ENCODE results near the gene NEMP1.
"Not testable (repeated sequence)": the region's sequence is repeated elsewhere in the genome, so short reads cannot be mapped to it uniquely, and the experiment has no call there.

NEMP1 gene

DNA sequence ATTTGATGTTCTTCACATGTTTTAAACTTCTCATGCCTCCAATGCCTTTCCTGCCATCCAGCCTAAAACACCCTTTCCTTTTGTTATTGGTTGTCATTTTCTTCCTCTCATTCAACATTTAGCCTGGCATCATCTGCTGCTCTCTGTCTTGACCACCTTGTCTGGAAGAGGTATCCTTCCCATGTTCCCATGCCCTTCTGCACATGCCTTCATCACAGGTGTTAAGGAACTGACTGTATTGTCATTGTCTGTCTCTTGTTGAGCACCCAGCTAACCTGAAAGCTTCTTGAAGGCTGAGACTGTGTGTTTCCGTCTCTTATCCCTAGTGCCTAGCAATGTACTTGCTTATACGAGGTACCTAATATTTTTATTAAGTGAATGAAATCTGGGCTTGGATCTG is 45.2 kb upstream of the NEMP1 start:
- no peak for DNase-seq (ENCODE audit: low read depth in 2 of 2)
- no peak overlapping the region for H3K4me3 ChIP-seq (replicated peaks in 1 of 2; ENCODE audit: low read depth in 2 of 2, low read length in 2 of 2)
- TF ChIP-seq, protein P1, sequence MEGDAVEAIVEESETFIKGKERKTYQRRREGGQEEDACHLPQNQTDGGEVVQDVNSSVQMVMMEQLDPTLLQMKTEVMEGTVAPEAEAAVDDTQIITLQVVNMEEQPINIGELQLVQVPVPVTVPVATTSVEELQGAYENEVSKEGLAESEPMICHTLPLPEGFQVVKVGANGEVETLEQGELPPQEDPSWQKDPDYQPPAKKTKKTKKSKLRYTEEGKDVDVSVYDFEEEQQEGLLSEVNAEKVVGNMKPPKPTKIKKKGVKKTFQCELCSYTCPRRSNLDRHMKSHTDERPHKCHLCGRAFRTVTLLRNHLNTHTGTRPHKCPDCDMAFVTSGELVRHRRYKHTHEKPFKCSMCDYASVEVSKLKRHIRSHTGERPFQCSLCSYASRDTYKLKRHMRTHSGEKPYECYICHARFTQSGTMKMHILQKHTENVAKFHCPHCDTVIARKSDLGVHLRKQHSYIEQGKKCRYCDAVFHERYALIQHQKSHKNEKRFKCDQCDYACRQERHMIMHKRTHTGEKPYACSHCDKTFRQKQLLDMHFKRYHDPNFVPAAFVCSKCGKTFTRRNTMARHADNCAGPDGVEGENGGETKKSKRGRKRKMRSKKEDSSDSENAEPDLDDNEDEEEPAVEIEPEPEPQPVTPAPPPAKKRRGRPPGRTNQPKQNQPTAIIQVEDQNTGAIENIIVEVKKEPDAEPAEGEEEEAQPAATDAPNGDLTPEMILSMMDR (IDR thresholded peaks at IDR 0.05; ENCODE audit: low read depth, low read length): no peak

DNA sequence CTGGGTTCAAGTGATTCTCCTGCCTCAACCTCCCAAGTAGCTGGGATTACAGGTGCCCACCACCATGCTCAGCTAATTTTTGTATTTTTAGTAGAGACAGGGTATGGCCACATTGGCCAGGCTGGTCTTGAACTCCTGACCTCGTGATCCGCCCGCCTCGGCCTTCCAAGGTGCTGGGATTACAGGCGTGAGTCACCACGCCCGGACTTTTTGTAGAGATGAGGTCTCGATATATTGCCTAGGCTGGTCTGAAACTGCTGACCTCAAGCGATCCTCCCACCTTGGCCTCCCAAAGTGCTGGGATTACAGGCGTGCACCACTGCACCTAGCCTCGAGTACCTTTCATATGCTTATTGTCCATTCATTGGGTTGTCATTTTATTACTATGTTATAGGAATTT is 42.1 kb upstream of the NEMP1 start:
- not testable (repeated sequence) for H3K4me3 ChIP-seq (replicated peaks in 1 of 2; ENCODE audit: low read depth in 2 of 2, low read length in 2 of 2); DNase-seq (ENCODE audit: low read depth in 2 of 2)

DNA sequence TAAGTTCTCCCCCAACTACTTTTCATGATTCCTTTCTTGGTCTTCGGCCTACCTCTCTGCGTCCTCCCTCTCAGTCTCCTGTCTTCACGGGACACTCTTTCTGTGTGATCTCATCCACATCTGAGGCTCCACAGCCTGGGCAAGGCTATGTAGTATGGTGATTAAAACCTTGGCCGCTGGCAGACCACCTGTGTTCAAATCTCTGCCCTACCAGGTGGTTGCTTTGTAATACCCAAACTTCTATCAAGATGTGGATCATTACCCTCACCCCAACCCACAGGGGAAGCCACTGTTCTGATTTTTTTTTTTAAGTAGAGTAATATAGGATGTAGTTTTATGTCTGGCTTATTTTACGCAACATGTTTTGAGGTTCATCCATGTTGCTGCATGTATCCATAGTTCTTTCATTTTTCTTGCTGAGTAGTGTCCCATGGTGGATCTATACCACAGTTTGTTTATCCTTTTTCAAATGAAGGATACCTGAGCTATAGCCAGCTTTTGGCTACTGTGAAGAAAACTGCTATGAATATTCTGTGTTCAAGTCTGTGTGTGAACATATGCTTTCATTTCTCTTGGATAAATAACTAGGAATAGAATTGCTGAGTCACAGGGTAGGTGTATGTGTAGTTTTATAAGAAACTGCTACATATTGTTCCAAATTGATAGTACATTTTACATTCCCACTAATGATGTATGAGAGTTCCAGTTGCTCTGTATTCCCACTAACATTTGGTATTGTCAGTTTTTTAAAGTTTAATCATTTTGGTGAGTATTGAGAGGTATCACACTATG is 40.9 kb upstream of the NEMP1 start:
- DNase-seq (ENCODE audit: low read depth in 2 of 2): no peak
- no peak overlapping the region for H3K4me3 ChIP-seq (replicated peaks in 1 of 2; ENCODE audit: low read depth in 2 of 2, low read length in 2 of 2)
- TF ChIP-seq, protein P1 (IDR thresholded peaks at IDR 0.05; ENCODE audit: low read depth, low read length): no peak

DNA sequence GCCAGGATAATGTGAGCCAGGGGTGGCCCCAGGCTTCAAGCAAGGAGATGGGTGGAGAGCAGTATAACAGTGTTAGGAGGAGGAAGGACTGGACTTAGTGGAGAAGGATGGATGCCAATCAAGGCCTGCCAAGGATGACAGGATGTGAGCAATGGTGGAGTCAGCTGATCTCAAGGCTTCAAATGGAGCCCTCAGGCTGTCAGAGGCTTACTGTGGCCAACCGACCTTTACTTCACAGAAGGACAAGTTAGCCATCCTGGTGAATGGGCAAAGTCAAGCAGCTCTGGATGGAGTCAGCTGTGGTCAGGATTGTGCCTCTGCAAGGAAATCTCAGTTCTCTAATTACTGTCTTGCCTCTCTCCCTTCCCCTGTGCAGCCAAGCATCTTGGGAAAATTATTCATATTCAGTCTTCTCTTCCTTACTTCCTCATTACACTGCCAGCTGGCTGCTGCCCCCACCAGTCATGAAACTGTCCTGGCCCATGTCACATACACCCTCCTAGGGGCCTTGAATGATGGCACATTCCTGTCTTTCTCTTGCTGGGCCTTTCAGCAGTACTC is 40.2 kb upstream of the NEMP1 start:
- DNase-seq (ENCODE audit: low read depth in 2 of 2): no peak
- TF ChIP-seq, protein P1 (IDR thresholded peaks at IDR 0.05; ENCODE audit: low read depth, low read length): no peak

DNA sequence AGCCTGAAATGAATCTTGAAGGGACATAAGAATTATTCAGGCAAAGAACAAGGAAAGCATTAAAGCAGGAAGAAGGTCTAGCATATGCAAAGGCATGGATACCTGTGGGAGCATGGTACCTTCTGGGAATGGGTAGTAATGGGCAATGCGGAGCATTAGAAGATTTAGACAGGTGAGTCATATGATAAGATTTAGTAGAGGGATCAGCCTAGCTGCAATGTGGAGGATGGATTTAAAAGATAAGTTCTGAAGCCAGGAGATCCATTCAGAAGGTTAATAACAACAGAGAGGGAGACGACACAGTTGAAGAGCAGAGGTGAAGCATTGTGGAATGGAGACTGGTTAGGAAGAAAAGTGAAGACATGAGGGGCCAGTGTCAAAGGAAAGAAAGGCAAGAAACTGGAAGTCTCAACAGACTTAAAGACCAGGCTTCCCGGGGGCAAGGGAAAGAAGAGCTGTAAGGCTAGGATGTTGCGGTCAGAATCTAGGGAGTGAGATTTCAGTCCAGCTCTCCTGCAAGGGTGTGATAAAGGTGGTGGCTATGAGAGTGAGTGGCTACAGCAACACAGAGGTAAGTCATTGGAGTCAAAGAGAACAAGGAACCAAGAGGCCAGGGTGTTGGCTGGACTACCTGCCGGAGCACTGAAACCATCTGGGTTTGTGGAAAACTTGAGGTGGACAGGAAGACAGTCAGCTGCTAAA is 38.1 kb upstream of the NEMP1 start:
- no peak overlapping the region for H3K4me3 ChIP-seq (replicated peaks in 1 of 2; ENCODE audit: low read depth in 2 of 2, low read length in 2 of 2)
- TF ChIP-seq, protein P1 (IDR thresholded peaks at IDR 0.05; ENCODE audit: low read depth, low read length): no peak
- DNase-seq (ENCODE audit: low read depth in 2 of 2): no peak

More for the DNA sequence above, 40.2 kb upstream of the NEMP1 start:
- H3K4me3 ChIP-seq (replicated peaks in 1 of 2; ENCODE audit: low read depth in 2 of 2, low read length in 2 of 2): no peak overlapping the region

DNA sequence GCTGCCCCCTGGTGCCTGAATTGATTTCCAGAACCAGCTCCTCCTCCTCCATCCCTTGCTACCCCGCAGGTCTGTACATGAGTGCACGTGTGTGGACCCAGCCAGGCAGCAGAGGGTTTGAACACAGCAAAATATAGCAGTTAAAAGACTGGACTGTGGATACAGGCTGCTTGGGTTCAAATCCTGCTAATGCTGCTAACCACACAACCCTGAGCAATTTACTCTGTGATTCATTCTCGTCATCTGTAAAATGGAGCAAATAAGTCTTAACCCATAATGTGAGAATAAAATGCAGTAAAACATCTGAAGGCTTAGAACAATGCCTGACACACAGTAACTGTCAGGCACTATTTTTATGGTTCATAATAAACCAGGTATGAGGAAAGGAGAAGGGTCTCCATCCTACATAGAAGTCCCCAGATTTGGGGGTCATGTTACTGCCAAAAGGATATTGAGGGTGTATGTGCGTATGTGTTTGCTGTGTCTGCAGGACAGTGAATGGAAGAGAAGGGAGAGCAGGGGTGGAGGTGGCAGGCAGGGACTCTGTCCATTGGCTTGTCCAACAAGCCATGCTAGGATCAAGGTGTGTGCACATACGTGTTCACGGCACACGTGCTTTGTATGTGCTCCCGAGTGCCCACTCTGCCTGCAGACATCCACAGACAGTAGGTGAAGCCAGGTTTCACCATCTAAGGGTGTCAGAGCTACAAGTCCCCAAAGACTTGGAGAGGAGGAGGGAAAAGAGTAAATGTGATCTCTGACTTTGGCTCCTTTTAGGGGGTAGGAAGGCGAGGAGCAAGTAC is 34.1 kb upstream of the NEMP1 start:
- peak overlapping the region; percentile 20 to 86 for H3K4me3 ChIP-seq (replicated peaks in 1 of 2; ENCODE audit: low read depth in 2 of 2, low read length in 2 of 2)
- TF ChIP-seq, protein P1 (IDR thresholded peaks at IDR 0.05; ENCODE audit: low read depth, low read length): no peak
- no peak for DNase-seq (ENCODE audit: low read depth in 2 of 2)
